Type B pancreatic cell (in vitro differentiated cells): Measurements from ENCODE around the gene ADAMTS17. TPM values are rescaled to one million over a fixed set of nuclear protein-coding genes. Genes with fewer than 3 reads are reported as not detected.
A peak's percentile ranks its signal among the peaks of the same experiment; 100 is the strongest.

ENCODE experiments used
- DNase-seq: peaks from one replicate; pipeline ENCODE4 v3.0.0; 2021; ENCODE audit warnings: mixed read lengths; ENCODE audit not compliant: unreplicated experiment; ENCODE audit errors: extremely low spot score
- H3K27ac Mint-ChIP-seq: 2 replicates; pipeline ENCODE4 v1.8.0; 2021; ENCODE audit warnings: mild to moderate bottlenecking, mixed read lengths
- H3K27me3 Mint-ChIP-seq: 2 replicates; pipeline ENCODE4 v1.8.0; 2021; ENCODE audit warnings: mixed read lengths
- H3K36me3 Mint-ChIP-seq: 2 replicates; pipeline ENCODE4 v1.8.0; 2021; ENCODE audit warnings: mixed read lengths
- H3K4me1 Mint-ChIP-seq: one replicate; pipeline ENCODE4 v1.8.0; 2021; ENCODE audit warnings: mixed read lengths; ENCODE audit not compliant: unreplicated experiment
- H3K4me3 Mint-ChIP-seq: 2 replicates; pipeline ENCODE4 v1.8.0; 2021; ENCODE audit warnings: mild to moderate bottlenecking, mixed read lengths
- H3K9me3 Mint-ChIP-seq: 2 replicates; pipeline ENCODE4 v1.8.0; 2021; ENCODE audit warnings: mixed read lengths
- total RNA-seq: library from RNA; stranded (reverse); gene quantifications from 2 replicates; pipeline ENCODE4 v1.2.1, GENCODE V29; 2021; ENCODE audit warnings: low replicate concordance
- TF ChIP-seq, protein P1 (sequence below): fragments of 200-600 bp; sonication (generic); conservative IDR thresholded peaks from 2 replicates; pipeline ENCODE4 v1.5.0; 2021; ENCODE audit warnings: antibody characterized with exemption, mild to moderate bottlenecking

Gene ADAMTS17
- total RNA-seq, 1 donor from 2014 or later = 18.3 TPM

DNA sequence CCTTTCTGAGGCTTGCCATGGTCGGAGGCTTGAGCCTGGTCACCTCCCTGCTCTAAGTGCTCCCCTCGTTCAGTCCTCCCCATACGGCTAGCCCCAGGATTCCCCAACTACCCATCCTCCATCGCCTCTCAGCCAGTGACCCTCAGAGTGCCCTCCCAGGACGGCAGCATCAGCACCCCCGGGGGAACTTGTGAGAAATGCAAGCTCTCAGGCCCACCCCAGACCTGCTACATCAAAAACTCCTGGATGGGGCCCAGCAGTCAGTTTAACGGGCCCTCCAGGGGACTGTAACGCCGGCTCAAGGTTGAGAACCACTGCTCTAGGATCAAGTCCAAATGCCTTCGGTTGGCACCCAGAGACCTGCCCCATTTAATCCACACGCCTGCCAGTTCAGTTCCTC is 6.9 kb downstream of the ADAMTS17 start:
- H3K27me3 Mint-ChIP-seq = peaks cover 22% of the 10 kb centered on the region
- peaks cover 22% of the 10 kb centered on the region for H3K4me1 Mint-ChIP-seq
- TF ChIP-seq, protein P1, sequence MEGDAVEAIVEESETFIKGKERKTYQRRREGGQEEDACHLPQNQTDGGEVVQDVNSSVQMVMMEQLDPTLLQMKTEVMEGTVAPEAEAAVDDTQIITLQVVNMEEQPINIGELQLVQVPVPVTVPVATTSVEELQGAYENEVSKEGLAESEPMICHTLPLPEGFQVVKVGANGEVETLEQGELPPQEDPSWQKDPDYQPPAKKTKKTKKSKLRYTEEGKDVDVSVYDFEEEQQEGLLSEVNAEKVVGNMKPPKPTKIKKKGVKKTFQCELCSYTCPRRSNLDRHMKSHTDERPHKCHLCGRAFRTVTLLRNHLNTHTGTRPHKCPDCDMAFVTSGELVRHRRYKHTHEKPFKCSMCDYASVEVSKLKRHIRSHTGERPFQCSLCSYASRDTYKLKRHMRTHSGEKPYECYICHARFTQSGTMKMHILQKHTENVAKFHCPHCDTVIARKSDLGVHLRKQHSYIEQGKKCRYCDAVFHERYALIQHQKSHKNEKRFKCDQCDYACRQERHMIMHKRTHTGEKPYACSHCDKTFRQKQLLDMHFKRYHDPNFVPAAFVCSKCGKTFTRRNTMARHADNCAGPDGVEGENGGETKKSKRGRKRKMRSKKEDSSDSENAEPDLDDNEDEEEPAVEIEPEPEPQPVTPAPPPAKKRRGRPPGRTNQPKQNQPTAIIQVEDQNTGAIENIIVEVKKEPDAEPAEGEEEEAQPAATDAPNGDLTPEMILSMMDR = no peak
- H3K27ac Mint-ChIP-seq = peak overlapping the region; percentile 20
- H3K4me3 Mint-ChIP-seq = no peak overlapping the region
- H3K36me3 Mint-ChIP-seq = no peaks in the 10 kb centered on the region
- no peak for DNase-seq
- no peaks in the 10 kb centered on the region for H3K9me3 Mint-ChIP-seq

DNA sequence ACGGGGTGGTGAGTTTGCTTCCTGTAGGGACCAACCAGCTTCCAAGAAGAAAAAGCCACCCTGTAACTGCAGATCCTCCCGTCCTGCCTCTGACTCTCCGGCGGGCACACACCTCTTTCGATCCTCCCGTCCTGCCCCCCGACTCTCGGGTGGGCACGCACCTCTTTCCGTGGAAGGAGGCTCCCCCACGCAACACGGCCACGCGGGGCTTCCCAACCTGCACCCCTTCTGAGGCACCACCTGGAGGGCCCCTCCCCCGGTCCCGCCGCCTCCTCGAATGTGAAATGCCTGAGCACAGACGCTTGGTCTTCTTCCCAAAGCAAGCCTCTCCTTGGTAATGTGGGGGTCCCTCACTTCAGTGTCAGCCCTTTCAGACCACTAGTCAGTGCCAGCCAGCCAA is 7.3 kb downstream of the ADAMTS17 start:
- peaks cover 19% of the 10 kb centered on the region for H3K4me1 Mint-ChIP-seq
- no peak overlapping the region for H3K4me3 Mint-ChIP-seq
- DNase-seq = no peak
- H3K36me3 Mint-ChIP-seq = no peaks in the 10 kb centered on the region
- TF ChIP-seq, protein P1 = no peak
- H3K9me3 Mint-ChIP-seq = no peaks in the 10 kb centered on the region
- no peak overlapping the region for H3K27ac Mint-ChIP-seq
- peaks cover 18% of the 10 kb centered on the region for H3K27me3 Mint-ChIP-seq

DNA sequence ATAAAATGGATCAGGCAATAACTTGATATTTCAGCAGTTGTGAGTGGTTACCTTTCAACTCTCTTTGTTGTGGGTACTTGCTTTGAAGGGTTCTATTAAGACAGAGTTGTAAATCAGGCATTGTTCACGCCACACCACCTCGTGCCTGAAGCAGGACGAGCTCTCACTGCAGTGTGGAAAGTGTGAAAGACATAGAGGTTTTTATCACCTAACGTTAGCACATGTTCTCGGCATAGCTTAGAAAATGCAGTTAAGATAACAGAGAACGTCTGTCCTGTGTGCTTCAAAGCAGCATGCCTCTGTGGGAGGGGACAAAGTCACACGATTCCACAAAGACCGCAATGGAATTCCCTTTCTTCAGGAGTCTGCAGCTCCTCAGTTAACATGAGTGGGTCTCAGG is 7.8 kb downstream of the ADAMTS17 start:
- H3K4me3 Mint-ChIP-seq = no peak overlapping the region
- peaks cover 14% of the 10 kb centered on the region for H3K4me1 Mint-ChIP-seq
- peaks cover 13% of the 10 kb centered on the region for H3K27me3 Mint-ChIP-seq
- no peak for DNase-seq
- TF ChIP-seq, protein P1 = no peak
- H3K27ac Mint-ChIP-seq = no peak overlapping the region
- no peaks in the 10 kb centered on the region for H3K36me3 Mint-ChIP-seq
- no peaks in the 10 kb centered on the region for H3K9me3 Mint-ChIP-seq

DNA sequence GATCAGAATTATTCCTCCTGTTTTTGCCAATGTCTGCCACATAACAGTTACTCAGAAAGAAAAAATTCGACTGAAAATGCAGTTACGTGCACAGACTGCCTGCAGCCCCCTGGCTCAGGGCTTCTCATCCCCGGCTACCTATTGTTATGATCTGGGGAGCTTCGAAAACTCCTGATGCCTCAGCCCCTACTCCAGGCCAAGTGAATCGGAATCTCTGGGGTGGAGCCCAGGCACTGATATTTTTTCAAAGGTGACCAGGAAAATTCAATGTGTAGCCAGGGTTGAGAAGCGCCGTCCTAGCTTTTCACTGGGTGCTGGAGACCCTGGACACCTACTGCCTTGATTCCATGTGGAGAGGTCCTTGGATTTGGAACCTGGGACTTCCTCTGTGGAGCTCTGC is 8.5 kb downstream of the ADAMTS17 start:
- Mint-ChIP-seq H3K36me3 (peaks cover 4% of the 10 kb centered on the region), H3K4me1 (peaks cover 8% of the 10 kb centered on the region), H3K4me3 (no peak overlapping the region), H3K9me3 (no peaks in the 10 kb centered on the region), H3K27ac (no peak overlapping the region), H3K27me3 (peaks cover 8% of the 10 kb centered on the region)
- TF ChIP-seq, protein P1 = no peak
- DNase-seq = no peak

DNA sequence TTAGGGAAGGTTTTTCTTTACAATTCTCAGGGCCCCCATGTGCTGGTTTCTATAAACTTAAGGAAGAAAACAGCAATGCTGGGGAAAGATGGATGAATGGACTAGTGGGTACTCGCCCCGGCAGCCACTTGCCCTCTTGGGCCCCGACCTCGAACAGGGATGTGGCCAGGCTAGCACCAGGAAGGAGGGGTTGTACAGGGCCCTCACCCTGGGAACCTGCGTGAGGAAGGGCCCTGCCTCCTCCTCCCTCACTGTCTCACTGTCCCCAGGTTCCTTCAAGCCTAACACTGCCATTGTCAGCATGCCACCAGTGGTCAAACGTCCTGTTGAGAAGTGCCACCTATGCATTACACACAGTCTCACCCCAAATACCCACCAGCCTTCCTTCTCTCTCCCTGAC is 9.1 kb downstream of the ADAMTS17 start:
- Mint-ChIP-seq H3K4me1 (peaks cover 7% of the 10 kb centered on the region), H3K9me3 (no peaks in the 10 kb centered on the region), H3K4me3 (no peak overlapping the region), H3K27ac (no peak overlapping the region), H3K36me3 (peaks cover 4% of the 10 kb centered on the region), H3K27me3 (peaks cover 6% of the 10 kb centered on the region)
- DNase-seq = no peak
- TF ChIP-seq, protein P1 = no peak

DNA sequence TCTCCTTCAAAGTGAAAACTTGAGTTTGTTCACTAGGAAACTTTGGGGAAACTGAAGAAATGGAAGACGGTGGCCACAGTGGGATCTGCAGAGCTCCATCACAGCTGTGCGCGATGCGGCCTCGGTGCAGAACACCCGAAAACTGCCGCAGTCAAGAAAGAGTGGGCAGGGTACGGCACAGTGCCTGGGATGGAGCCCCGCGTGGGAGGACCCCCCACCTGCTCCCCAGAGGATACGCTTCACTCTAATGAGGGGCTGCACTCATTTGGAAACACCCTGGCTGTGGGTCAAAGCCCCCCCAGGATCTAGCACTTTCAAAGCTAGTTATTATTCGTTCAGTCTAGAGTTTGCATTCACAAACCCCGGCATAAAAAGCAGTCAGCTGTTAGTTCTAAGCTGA is 9.5 kb downstream of the ADAMTS17 start:
- H3K4me3 Mint-ChIP-seq = no peak overlapping the region
- H3K9me3 Mint-ChIP-seq = no peaks in the 10 kb centered on the region
- TF ChIP-seq, protein P1 = no peak
- DNase-seq = no peak
- peak overlapping the region; percentile 39 for H3K27ac Mint-ChIP-seq
- peaks cover 5% of the 10 kb centered on the region for H3K4me1 Mint-ChIP-seq
- peaks cover 5% of the 10 kb centered on the region for H3K27me3 Mint-ChIP-seq
- H3K36me3 Mint-ChIP-seq = peaks cover 4% of the 10 kb centered on the region
